GM21515 (cell line): ENCODE results near the gene HTT.
"Not testable (repeated sequence)": the region's sequence is repeated elsewhere in the genome, so short reads cannot be mapped to it uniquely, and the experiment has no call there.

Experiments
- ATAC-seq: cut with Tn5 transposase; IDR thresholded peaks from one replicate; pipeline ENCODE4 v1.9.1; 2021; ENCODE audit not compliant: unreplicated experiment

The HTT gene

DNA sequence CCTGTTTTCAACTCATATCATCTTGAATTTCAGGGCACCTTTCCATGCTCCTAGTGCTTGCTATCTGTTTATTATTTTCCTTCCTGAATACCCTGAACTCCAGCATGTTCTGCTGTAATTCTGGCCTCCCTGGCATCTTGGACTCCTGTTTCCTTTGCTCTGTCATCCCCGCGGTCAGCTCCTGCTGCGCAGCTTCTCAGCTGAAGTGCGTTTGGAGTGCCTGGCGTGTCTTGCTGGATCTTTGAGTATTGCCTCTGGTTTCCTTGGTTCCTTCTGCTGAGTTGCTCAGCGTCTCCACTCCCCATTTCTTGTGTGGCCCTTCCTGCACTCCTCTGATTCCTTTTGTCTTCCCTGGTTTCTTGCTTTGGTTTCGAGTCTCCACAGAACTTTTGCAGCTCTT, 84.4 kb downstream of the HTT start:
- ATAC-seq = no peak

DNA sequence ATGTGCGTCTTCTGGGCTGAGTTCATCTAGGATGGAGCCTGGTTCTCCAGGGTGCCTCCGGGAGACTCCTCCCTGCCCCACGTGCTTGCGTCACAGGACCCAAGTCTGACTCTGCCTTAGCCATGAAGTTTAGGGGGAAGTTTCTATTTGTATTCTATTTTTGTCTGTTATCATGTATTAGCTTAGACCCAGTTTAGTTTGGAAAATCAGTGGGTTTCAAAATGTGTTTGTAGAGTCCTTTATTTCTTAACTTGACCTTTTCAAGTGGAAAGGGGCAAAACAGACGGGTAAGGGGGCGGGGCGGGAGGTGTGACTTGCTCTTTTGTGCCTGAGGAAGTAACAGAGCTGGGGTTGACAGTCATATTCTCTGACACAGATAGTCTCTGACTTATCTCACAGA, 86.0 kb downstream of the HTT start:
- ATAC-seq = no peak

DNA sequence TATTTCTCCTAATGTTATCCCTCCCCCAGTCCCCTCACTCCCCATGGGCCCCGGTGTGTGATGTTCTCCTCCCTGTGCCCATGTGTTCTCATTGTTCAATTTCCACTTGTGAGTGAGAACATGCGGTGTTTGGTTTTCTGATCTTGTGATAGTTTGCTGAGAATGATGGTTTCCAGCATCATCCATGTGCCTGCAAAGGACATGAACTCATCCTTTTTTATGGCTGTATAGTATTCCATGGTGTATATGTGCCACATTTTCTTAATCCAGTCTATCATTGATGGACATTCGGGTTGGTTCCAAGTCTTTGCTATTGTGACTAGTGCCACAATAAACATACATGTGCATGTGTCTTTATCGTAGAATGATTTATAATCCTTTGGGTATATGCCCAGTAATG, 86.6 kb downstream of the HTT start:
- ATAC-seq = not testable (repeated sequence)

DNA sequence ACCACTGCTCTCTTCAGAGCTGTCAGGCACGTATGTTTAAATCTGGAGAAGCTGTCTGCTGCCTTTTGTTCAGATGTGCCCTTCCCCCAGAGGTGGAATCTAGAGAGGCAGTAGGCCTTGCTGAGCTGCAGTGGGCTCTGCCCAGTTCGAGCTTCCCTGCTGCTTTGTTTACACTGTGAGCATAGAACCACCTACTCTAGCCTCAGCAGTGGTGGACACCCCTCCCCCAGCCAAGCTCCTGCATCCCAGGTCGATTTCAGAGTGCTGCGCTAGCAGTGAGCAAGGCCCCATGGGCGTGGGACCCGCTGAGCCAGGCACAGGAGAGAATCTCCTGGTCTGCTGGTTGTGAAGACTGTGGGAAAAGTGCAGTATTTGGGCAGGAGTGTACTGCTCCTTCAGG, 92.0 kb downstream of the HTT start:
- ATAC-seq = not testable (repeated sequence)

DNA sequence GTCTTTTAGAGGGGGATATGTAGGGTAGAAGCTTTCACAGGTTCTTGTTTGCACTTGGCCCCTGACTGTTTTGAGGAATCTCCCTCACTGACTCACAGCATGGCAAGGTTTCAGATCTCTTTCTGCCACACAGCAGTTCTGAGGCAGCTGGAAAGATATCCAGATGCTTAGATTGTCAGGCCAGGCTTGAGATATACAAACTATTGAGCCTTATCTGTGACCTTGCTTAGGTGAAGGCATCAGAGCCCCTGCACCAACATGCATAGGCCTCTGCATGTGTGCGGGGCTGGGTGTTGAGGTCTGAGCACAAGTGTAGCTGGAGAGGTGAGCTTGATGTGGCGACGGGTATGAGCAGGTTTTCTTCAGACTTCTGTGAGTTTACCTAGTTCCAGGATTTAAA, 93.5 kb downstream of the HTT start:
- no peak for ATAC-seq

DNA sequence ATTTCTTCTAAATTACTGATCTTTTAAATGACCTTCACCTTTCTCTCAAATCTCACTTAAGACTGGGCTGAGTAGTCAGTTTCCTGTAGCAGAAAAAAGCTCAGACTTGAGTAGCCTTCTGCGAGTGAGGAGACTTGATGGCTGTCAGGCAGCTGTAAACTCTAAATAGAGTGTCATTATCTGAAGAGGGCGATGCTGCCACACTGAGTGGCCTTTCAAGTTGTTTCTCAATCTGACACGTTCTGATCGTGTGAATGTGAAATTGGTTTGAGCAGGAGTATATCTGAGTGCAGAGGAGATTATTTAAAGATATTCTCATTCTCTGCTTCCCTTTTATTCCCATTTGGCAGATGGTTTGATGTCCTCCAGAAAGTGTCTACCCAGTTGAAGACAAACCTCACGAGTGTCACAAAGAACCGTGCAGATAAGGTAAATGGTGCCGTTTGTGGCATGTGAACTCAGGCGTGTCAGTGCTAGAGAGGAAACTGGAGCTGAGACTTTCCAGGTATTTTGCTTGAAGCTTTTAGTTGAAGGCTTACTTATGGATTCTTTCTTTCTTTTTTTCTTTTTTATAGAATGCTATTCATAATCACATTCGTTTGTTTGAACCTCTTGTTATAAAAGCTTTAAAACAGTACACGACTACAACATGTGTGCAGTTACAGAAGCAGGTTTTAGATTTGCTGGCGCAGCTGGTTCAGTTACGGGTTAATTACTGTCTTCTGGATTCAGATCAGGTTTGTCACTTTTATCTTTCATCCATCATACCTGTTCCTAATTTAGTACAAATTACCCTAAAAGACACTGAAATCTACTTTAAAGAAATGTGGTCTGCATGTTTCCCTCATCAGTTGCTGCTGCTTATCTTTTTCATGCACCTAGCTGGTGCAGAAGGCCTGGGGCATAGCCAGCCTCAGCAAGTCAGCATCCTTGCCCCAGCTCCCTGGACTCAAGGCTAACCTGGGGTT, 100.2 kb downstream of the HTT start:
- no peak for ATAC-seq

DNA sequence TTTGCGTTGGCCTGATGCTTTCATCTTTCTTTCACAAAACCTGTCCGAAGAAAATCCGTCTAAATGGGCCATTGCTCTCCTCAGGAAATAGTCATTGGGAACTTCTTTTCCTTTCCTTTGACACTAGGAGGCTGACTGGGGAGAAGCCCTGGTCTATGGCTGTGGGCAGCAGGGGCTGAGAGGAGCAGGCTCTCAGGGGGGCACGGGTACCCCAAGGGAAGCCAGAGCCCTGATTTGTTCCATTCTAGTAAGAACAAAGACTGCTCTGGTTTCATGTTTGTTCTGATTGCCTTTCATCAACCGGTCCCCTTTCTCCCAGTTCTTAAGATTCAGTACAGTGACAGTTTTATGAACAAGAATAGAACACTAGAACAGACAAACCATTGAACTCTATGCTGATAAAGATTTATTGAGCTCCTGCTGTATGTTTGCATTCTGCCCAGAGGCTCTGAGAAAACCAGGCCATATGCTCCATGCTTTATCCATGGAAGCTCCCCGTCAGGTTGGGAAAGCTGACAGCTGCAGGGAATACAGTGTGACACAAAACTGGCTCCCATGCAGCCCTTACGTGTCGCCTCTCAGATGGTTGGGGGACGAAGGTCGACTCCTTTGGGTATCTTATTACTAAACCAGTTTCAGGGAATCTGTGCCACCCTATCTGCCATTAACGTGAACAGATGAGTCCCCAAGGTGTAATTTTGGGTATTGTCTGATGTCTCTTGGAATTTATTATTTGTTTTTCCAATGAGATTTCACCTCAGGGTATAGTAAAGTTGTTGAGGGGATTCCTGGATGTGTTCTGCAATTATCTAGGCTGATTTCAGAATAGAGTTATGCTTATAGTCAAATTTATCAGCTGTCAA, 102.1 kb downstream of the HTT start:
- ATAC-seq = no peak

DNA sequence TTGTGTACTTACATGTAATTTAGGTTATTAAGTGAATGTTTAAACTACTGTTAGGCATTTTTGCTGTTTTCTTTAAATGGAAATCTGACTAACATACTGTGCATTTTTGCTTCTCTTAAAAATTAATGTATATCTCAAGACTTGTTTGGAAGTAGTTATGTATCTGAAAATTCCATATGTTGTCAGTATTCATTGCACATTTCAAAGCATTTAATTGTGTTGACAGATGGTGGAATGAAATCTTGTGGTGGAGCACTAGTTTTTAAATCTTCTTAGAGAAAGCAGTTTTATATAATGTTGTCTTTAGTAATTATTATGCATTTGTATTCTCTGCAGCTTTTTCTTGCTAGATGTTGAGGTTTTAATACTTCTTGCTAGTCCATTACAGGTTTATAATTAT, 102.9 kb downstream of the HTT start:
- no peak for ATAC-seq

DNA sequence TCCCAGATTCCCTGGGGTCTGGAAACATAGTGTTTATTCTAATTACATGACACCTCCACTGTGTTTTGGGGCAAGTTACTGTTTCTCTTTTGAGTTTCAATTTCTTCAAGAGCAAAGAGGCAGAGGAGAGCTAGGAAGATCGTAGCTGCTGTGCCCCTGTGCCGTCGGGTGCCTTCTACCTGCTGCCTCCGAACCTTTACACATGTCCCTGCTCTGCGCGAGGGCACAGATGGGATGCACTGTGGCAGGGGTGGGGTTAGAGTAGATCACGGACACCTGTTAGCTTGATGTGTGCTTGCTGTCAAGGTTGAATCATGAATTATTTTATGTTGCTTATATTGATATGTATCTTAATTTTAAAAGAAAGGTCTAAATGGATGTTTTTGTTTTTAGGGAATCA, 103.4 kb downstream of the HTT start:
- ATAC-seq = no peak

DNA sequence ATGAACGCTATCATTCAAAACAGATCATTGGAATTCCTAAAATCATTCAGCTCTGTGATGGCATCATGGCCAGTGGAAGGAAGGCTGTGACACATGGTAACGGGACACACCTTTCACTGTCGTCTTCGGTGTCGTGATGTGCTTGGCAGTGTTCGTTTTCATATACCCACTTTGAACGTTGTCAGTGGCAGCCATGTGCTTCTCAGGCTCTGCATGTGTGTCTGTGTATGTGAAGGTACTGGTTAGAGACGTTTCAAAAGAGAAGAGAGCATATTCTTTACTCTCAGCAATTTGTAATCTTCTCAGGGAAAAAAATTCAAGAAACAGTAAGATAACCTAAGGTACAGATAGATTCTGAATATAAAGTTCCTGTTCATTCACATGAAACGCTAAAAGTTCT, 103.9 kb downstream of the HTT start:
- no peak for ATAC-seq

DNA sequence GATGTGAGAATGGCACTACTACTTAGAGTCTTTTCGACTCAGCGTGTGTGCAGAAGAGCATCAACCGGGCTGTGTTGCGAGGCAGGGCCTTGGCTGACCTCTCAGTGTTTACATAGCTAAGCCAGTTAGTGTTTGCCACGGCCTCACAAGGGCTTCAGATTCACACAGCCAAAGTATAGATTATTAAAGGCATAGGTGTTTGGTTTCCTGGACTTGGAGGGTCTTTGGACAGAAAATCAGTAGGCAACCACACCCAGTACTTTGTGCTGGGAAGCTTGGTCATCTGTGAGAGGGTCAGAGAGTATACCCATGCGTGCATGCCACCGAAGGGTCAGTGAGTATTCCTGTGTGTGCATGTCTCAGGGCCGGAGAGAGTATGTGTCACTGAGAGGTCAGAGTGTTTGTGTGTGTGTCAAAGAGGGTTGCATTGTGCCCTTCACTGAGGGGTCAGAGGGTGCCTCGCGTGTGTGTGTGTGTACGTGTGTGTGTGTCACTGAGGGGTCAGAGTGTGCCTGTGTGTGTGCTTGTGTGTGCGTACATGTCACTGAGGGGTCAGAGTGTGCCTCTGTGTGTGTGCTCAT, 104.7 kb downstream of the HTT start:
- no peak for ATAC-seq

DNA sequence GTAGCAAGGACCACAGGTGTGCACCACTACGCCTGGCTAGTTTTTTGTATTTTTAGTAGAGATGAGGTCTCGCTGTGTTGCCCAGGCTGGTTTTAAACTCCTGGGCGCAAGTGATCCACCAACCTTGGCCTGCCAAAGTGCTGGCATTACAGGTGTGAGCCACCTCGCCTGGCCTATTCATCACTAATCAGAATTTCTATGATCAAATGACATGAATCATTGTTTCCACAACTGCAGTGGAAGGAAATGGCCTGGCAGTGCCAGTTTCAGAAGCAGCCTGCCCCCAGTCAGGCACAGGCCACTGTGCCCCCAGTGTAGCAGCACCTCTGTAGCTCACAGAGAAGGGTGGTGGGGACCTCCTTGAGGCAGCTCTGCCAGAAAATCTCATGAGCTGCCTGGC, 108.5 kb downstream of the HTT start:
- no peak for ATAC-seq

DNA sequence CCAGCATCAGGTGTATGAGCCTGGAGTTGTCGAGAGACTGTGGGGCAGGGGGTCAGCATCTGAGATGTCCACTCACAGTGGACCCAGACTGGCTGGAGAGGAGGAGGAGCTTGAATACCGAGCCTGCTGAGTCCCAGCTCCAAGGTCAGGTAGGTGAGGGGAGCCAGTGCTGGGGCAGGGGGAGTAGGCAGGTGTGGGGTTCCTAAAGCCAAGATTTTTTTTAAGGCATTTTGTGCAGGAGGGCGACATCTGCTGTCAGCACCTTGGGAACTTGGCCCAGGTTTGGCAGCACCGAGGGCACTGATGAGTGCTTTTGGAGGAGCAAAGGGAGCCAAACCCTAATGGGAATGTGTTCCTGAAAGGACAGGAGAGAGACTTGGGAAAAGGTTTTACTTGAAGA, 110.2 kb downstream of the HTT start:
- no peak for ATAC-seq

DNA sequence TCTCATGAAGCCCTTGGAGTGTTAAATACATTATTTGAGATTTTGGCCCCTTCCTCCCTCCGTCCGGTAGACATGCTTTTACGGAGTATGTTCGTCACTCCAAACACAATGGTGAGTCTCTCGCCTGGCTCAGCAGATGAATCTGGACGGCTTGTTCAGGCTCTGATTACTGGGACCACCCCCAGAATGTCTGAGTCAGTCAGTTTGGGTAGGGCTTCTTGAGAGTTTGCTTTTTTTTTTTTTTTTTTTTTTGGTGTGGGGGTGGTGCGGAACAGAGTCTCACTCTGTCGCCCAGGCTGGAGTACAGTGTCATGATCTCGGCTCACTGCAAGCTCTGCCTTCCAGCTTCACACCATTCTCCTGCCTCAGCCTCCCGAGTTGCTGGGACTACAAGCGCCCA, 112.1 kb downstream of the HTT start:
- ATAC-seq = no peak

DNA sequence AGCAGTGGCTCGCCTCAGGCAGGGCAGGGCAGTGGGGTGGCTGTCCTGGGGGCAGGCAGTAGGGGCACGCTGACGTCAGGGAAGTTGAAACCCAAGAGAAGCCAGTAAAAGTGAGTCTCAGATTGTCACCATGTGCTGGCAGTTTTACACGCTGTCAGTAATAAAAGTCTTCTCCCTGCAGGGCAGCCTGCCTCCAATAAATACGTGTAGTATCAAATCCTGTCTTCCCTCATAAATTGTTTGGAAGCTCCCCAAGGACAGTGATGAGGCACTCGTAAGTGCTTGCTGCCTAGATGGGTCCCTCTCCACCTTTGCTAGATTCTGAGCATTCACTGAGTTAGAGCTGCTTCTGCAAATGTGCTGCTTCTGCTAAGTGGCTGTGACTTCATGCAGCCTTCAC, 113.6 kb downstream of the HTT start:
- no peak for ATAC-seq

DNA sequence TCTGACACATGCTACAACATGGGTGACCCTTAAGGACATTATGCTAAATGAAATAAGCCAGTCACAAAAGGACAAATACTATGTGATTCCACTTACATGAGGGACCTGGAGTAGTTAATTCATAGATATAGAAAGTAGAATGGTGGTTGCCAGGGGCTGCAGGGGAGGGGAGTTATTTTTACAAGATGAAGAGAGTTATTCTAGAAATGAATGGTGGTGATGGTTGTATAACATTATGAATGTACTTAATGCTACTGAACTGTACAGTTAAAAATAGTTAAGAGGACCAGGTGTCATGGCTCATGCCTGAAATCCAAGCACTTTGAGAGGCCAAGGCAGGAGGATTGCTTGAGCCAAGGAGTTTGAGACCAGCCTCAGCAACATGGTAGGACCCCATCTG, 115.0 kb downstream of the HTT start:
- no peak for ATAC-seq

DNA sequence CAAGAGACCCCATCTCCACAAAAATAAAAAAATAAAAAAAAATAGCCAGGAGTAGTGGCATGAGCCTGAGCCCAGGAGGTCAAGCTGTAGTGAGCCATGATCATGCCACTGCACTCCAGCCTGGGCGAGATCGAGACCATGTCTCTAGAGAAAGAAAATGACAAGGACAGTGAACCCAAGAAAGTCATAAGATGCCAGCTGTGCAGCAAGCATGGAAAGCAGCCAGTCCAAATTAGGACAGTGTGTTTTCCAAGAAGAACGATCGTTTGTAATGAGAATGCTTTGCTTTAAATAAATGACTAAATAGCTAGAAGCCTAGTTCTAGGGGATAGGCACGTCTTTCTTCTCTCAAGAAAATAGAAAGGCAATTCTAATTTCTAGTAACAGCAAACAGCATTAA, 116.1 kb downstream of the HTT start:
- ATAC-seq = no peak

DNA sequence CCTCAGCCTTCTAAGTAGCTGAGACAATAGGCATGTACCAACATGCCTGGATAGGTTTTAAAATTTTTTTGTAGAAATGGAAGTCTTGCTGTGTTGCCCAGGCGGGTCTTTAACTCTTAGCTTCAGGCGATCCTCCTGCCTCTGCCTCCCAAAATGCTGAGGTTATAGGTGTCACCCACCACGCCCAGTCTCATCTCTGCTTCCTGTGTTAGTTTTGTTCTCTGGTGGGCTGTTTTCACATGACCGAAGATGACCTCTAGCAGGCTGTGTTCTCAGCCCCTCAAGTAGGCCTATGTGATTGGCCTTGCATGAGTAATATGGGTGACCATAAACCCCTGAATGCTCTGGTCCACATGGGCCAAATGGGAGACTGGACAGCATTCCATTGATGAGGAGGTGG, 117.7 kb downstream of the HTT start:
- ATAC-seq = no peak

DNA sequence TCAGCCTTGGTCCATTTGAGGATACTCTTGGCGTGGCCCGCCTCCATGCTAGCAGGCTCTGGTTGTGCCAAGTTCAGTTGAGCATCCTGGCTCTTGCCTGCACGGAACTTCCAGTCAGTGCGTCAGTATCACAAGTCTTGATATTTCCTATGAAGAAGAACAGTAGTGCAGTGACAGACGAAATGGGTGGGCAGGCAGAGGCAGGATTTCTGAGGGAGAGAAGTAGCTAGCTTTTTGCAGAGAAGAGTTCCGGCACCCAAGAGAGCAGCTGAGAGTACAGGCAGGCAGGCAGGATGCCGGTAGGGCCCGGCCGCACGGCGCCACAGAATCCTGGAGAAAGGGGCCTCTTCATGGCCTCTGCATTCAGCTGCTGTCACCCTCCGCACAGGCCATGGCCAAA, 118.3 kb downstream of the HTT start:
- ATAC-seq = no peak

DNA sequence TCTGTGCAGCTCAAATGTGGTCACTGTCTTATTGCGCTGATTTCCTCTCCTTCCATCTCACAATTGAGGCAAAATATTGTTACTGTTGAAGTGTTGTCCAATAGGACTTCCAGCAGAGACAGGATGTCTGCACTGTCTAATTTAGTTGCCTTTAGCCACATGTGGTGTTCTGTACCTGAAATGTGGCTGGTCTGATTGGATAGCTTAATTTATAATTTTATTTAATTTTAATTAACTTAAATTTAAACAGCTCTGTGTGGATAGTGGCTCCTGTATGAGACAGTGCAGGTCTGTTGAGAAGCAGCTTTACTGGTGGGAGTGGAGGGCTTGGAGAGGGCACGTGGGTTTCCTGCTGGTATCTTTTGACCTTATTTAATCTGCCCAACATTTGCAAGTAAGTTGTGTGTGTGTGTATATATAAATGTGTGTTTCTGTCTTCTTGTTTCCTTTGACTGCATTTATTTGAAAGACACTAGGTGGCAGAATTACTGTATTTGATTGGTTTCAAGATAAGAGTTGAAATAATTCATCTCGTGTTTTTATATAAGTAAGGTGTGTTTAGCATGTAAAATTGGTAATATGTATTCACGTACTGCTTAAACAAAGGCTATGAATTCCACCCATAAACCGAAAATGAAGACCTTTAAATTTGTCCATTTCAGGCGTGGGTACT, 119.2 kb downstream of the HTT start:
- ATAC-seq = no peak

DNA sequence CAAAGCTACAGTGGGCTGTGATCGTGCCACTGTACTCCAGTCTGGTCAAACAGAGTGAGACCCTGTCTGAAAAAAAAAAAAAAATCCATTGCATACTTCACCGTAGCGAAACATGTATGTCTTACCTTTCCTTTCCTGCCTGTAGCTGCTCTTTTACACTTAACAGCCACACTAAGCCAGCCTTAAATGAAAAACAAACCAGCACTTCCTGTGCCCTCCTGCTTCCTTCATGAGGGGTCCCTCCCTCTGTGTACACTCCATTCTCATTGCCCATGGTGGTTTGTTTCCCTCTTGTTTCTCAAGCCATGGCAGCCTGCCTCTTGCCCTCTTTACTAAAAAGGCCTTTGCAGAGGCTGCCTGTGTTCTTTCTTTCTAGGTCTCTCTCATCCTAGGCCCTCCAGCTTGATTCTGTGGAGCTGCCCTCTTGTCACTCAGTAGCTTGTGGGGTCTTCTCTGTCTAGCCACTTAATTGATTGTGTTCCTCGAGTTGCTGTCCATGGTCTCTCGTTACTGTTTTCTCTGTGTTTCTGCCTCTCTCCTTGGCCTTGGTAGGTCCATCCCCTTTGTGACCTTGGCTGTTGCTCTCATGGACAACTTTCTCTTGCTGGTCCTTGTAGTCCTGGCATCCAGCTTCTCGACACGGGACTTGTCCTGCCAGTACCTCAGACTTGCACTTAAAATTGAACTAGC, 122.3 kb downstream of the HTT start:
- ATAC-seq = no peak
